ENCODE results near the gene NFATC1.

- TF ChIP-seq TAF1 (IDR thresholded peaks at IDR 0.05; ENCODE audit: borderline replicate concordance, insufficient read depth, low read length) = no peak
- no peak for TF ChIP-seq POLR2AphosphoS5 (IDR thresholded peaks at IDR 0.05; ENCODE audit: low read depth, low read length)
- TF ChIP-seq SIN3A (IDR thresholded peaks at IDR 0.05; ENCODE audit: borderline replicate concordance, insufficient read depth, low read length) = no peak
- no peak for TF ChIP-seq FOXP2 (optimal IDR thresholded peaks at IDR 0.05; ENCODE audit: borderline replicate concordance, extremely low read depth, extremely low read length, insufficient read depth)
- TF ChIP-seq REST (IDR thresholded peaks at IDR 0.05; ENCODE audit: insufficient read depth in 1 of 2, low read depth in 2 of 2, low read length in 2 of 2) = no peak
Measured at GRCh38 chr18:79479761-79480161, 84.0 kb downstream of the NFATC1 start.
